Keratinocyte (primary cell): ENCODE results near the gene HGS. TPM values are rescaled to one million over a fixed set of nuclear protein-coding genes. Genes with fewer than 3 reads are reported as not detected.
A peak's percentile ranks its signal among the peaks of the same experiment; 100 is the strongest.

Source experiments
- DNase-seq: peaks from one replicate; pipeline ENCODE4 v3.0.0-alpha.2; 2011; ENCODE audit warnings: low read depth, missing footprints, low spot score
- FAIRE-seq: peaks from 2 replicates; lab custom pipeline; 2011; peaks lifted over from hg19 to GRCh38; lab: Jason Lieb, UNC
- H2AFZ ChIP-seq: 2 replicates; pipeline ENCODE4 v1.6.0; 2012; ENCODE audit warnings: low read length, control low read depth, inconsistent platforms; ENCODE audit not compliant: control insufficient read depth
- H3K27ac ChIP-seq: 2 replicates; pipeline ENCODE4 v1.5.1; 2011; ENCODE audit warnings: low read length; ENCODE audit not compliant: control insufficient read depth, insufficient read depth
- H3K27me3 ChIP-seq: 3 replicates; pipeline ENCODE4 v1.6.0; 2011; ENCODE audit warnings: low read length; ENCODE audit not compliant: control insufficient read depth, insufficient read depth; ENCODE audit errors: extremely low read depth
- H3K36me3 ChIP-seq, 2 experiments: 2 replicates in 1 of 2; 3 replicates in 1 of 2; pipeline ENCODE4 v1.5.1; 2011; ENCODE audit warnings: low read length in 2 of 2, mild to moderate bottlenecking in 1 of 2; ENCODE audit not compliant: control insufficient read depth in 2 of 2, insufficient read depth in 2 of 2; ENCODE audit errors: extremely low read depth in 1 of 2
- H3K4me1 ChIP-seq: 3 replicates; pipeline ENCODE4 v1.5.1; 2011; ENCODE audit warnings: low read length; ENCODE audit not compliant: control insufficient read depth, insufficient read depth; ENCODE audit errors: extremely low read depth
- H3K4me2 ChIP-seq: 3 replicates; pipeline ENCODE4 v1.6.0; 2011; ENCODE audit warnings: low read depth, low read length; ENCODE audit not compliant: control insufficient read depth, insufficient read depth; ENCODE audit errors: extremely low read depth
- H3K4me3 ChIP-seq, 3 experiments: fragments of 200-600 bp in 1 of 3; sonication (generic) in 1 of 3; 2 replicates in 2 of 3; 3 replicates in 1 of 3; pipeline ENCODE4 v1.5.1; 2011 to 2016; ENCODE audit warnings: low read length in 3 of 3, mild to moderate bottlenecking in 3 of 3, control low read depth in 2 of 3, inconsistent platforms in 1 of 3, low read depth in 1 of 3, mixed read lengths in 1 of 3, mixed run types in 1 of 3, moderate library complexity in 1 of 3; ENCODE audit not compliant: control insufficient read depth in 2 of 3, insufficient read depth in 2 of 3; ENCODE audit errors: extremely low read depth in 1 of 3
- H3K79me2 ChIP-seq: 2 replicates; pipeline ENCODE4 v1.6.0; 2012; ENCODE audit warnings: low read length; ENCODE audit not compliant: control insufficient read depth, insufficient read depth
- H3K9ac ChIP-seq: 3 replicates; pipeline ENCODE4 v1.6.0; 2011; ENCODE audit warnings: low read length; ENCODE audit not compliant: control insufficient read depth, insufficient read depth; ENCODE audit errors: extremely low read depth
- H3K9me1 ChIP-seq: 3 replicates; pipeline ENCODE4 v1.6.0; 2011; ENCODE audit warnings: low read length; ENCODE audit not compliant: control insufficient read depth, insufficient read depth; ENCODE audit errors: extremely low read depth
- H3K9me3 ChIP-seq: 2 replicates; pipeline ENCODE4 v1.5.1; 2012; ENCODE audit warnings: low read depth, low read length; ENCODE audit not compliant: control insufficient read depth
- H4K20me1 ChIP-seq: 3 replicates; pipeline ENCODE4 v1.6.0; 2011; ENCODE audit warnings: low read length; ENCODE audit not compliant: control insufficient read depth, insufficient read depth; ENCODE audit errors: extremely low read depth
- EZH2 ChIP-seq: IDR thresholded peaks from one replicate; pipeline ENCODE4 v1.6.1; 2012; ENCODE audit warnings: inconsistent platforms, mild to moderate bottlenecking, low read length, moderate library complexity
- dilution Hi-C: fragments of 300-500 bp; cut with MboI; formaldehyde crosslinking; loops from one replicate; pipeline ENCODE4 v1.7.0; 2020; ENCODE audit warnings: low sequenced_read_pairs; ENCODE audit not compliant: extremely low pct_ligation_motif_present
- polyA plus RNA-seq, 5 experiments: library from polyadenylated mRNA; depleted of rRNA in 3 of 5; stranded (reverse) in 3 of 5; stranded (forward) in 1 of 5; unstranded in 1 of 5; fragments of >200 nt; gene quantifications; 1 replicate in 1 of 5; 2 replicates in 3 of 5; 3 replicates in 1 of 5; pipeline versions ENCODE4 v1.2.1 to v1.2.3, GENCODE V29; 2011 to 2012; ENCODE audit warnings: missing spikeins in 2 of 5, low read depth in 1 of 5, low replicate concordance in 1 of 5
- TF ChIP-seq, protein P1 (sequence below), 3 experiments: IDR thresholded peaks in 1 of 3; conservative IDR thresholded peaks in 1 of 3; optimal IDR thresholded peaks in 1 of 3; 2 replicates in 2 of 3; 3 replicates in 1 of 3; pipeline versions ENCODE3 to v1.5.1; 2011; ENCODE audit warnings: low read length in 3 of 3, mild to moderate bottlenecking in 3 of 3, moderate library complexity in 2 of 3, control low read depth in 1 of 3, inconsistent platforms in 1 of 3; ENCODE audit not compliant: insufficient read depth in 2 of 3; ENCODE audit errors: extremely low read depth in 1 of 3

The HGS gene
- polyA plus RNA-seq, 1 donor (not counting 4 experiments of a cell fraction or from before 2014, with no cell fraction given): 79.6 TPM

- Histone ChIP-seq H3K27me3 (no peaks in the 10 kb centered on the region), H3K9me1 (no peaks in the 10 kb centered on the region), H3K36me3 (peaks cover 9 to 17% of the 10 kb centered on the region in 2 experiments), H3K79me2 (peaks cover 34% of the 10 kb centered on the region), H2AFZ (no peak overlapping the region), H3K4me1 (peaks cover 27% of the 10 kb centered on the region), H3K27ac (no peak overlapping the region), H3K9ac (no peak overlapping the region), H3K9me3 (no peaks in the 10 kb centered on the region), H3K4me3 (no peak overlapping the region), H3K4me2 (no peak overlapping the region), H4K20me1 (no peaks in the 10 kb centered on the region)
- dilution Hi-C loops: no loop called here
- DNase-seq (no peak), FAIRE-seq (no peak)
- no peak for TF ChIP-seq EZH2
- TF ChIP-seq, protein P1, sequence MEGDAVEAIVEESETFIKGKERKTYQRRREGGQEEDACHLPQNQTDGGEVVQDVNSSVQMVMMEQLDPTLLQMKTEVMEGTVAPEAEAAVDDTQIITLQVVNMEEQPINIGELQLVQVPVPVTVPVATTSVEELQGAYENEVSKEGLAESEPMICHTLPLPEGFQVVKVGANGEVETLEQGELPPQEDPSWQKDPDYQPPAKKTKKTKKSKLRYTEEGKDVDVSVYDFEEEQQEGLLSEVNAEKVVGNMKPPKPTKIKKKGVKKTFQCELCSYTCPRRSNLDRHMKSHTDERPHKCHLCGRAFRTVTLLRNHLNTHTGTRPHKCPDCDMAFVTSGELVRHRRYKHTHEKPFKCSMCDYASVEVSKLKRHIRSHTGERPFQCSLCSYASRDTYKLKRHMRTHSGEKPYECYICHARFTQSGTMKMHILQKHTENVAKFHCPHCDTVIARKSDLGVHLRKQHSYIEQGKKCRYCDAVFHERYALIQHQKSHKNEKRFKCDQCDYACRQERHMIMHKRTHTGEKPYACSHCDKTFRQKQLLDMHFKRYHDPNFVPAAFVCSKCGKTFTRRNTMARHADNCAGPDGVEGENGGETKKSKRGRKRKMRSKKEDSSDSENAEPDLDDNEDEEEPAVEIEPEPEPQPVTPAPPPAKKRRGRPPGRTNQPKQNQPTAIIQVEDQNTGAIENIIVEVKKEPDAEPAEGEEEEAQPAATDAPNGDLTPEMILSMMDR (optimal IDR thresholded peaks at IDR 0.05 in 1 of 3, IDR thresholded peaks at IDR 0.05 in 1 of 3, conservative IDR thresholded peaks at IDR 0.05 in 1 of 3; ENCODE audit: extremely low read depth in 1 of 3, insufficient read depth in 2 of 3, low read length in 3 of 3): no peak
Observed at GRCh38 chr17:81664051-81664470, 19.8 kb upstream of the HGS start.

DNA sequence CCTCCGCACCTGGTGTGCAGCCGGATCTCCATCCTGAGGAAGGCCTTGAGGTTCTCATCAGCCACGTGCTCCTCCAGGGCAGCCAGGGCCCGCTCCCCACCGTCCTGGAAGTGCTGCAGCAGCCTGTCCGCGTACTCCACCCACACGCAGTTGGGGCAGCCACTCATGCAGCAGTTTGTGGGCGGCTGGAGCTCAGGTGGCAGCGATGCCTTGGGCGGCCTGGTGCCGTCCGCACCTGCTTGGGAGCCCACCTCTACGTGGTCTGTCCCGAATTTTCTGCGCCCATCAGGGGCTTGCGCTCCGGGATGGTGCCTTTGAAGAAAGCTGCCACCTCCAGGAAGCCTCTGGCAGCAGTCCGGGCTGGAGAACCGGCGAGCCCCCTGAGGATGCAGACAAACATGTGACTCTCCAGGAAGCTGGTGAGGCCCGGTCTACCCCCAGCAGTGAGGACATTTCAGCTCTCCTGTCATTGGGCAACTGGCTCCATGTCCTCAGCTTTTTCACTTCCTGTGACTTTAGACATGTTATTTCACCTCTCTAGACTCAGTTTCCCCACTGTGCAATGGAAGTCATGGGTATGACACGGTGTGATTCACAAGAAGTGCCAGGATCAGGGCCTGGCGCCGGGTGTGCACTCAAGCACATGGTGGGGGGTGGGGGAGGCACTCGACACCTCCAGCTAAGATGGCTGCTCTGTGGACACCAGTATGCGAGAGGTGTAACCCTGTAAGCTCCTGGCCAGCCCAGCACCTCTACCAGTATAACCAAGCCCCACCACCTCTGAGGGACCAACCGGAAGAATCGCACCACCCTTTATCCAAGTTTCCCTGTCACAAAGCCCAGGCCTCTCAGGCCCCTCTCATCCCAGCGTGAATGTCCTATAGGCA lies 18.4 kb upstream of the HGS start:
- H3K4me1 ChIP-seq: peaks cover 25% of the 10 kb centered on the region
- H2AFZ ChIP-seq: peak overlapping the region; percentile 64
- FAIRE-seq (no peak), DNase-seq (no peak)
- no peaks in the 10 kb centered on the region for H4K20me1 ChIP-seq
- H3K9ac ChIP-seq: peak overlapping the region; percentile 92
- H3K27ac ChIP-seq: peak overlapping the region; percentile 79
- peaks cover 44% of the 10 kb centered on the region for H3K79me2 ChIP-seq
- TF ChIP-seq, protein P1 (optimal IDR thresholded peaks at IDR 0.05 in 1 of 3, IDR thresholded peaks at IDR 0.05 in 1 of 3, conservative IDR thresholded peaks at IDR 0.05 in 1 of 3; ENCODE audit: extremely low read depth in 1 of 3, insufficient read depth in 2 of 3, low read length in 3 of 3): no peak
- no peaks in the 10 kb centered on the region for H3K9me1 ChIP-seq
- no peaks in the 10 kb centered on the region for H3K9me3 ChIP-seq
- H3K4me3 ChIP-seq: peak overlapping the region; percentile 74 to 89 (median 83)
- dilution Hi-C loops: no loop called here
- peaks cover 16 to 29% of the 10 kb centered on the region in 2 experiments for H3K36me3 ChIP-seq
- H3K27me3 ChIP-seq: no peaks in the 10 kb centered on the region
- peak overlapping the region; percentile 93 for H3K4me2 ChIP-seq
